ENCODE measurements around the gene NPLOC4. TPM values are rescaled to one million over a fixed set of nuclear protein-coding genes. Genes with fewer than 3 reads are reported as not detected.
A peak's percentile ranks its signal among the peaks of the same experiment; 100 is the strongest.

NPLOC4 gene
- total and polyA plus RNA-seq, 9 of the 15 experiments (the other 6 are each of a cell fraction or from before 2014, with no cell fraction given), result 1.5 to 116 (median 64.5) TPM

GRCh38 chr17:81553018-81553615 lies 83.8 kb downstream of the NPLOC4 start (continued):
- TF ChIP-seq CBX3 (IDR thresholded peaks at IDR 0.05; ENCODE audit: borderline replicate concordance in 1 of 2, low read length in 2 of 2), result no peak
- TF ChIP-seq PRDM10 (IDR thresholded peaks at IDR 0.05; ENCODE audit: partially characterized antibody), result peak; percentile 19
- TF ChIP-seq, protein P1, sequence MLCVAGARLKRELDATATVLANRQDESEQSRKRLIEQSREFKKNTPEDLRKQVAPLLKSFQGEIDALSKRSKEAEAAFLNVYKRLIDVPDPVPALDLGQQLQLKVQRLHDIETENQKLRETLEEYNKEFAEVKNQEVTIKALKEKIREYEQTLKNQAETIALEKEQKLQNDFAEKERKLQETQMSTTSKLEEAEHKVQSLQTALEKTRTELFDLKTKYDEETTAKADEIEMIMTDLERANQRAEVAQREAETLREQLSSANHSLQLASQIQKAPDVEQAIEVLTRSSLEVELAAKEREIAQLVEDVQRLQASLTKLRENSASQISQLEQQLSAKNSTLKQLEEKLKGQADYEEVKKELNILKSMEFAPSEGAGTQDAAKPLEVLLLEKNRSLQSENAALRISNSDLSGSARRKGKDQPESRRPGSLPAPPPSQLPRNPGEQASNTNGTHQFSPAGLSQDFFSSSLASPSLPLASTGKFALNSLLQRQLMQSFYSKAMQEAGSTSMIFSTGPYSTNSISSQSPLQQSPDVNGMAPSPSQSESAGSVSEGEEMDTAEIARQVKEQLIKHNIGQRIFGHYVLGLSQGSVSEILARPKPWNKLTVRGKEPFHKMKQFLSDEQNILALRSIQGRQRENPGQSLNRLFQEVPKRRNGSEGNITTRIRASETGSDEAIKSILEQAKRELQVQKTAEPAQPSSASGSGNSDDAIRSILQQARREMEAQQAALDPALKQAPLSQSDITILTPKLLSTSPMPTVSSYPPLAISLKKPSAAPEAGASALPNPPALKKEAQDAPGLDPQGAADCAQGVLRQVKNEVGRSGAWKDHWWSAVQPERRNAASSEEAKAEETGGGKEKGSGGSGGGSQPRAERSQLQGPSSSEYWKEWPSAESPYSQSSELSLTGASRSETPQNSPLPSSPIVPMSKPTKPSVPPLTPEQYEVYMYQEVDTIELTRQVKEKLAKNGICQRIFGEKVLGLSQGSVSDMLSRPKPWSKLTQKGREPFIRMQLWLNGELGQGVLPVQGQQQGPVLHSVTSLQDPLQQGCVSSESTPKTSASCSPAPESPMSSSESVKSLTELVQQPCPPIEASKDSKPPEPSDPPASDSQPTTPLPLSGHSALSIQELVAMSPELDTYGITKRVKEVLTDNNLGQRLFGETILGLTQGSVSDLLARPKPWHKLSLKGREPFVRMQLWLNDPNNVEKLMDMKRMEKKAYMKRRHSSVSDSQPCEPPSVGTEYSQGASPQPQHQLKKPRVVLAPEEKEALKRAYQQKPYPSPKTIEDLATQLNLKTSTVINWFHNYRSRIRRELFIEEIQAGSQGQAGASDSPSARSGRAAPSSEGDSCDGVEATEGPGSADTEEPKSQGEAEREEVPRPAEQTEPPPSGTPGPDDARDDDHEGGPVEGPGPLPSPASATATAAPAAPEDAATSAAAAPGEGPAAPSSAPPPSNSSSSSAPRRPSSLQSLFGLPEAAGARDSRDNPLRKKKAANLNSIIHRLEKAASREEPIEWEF (CRISPR knock-in tag; IDR thresholded peaks at IDR 0.05), result no peak
- peak; percentile 1 for TF ChIP-seq EP400 (IDR thresholded peaks at IDR 0.05)
- no peak for TF ChIP-seq TBL1XR1 (IDR thresholded peaks at IDR 0.05; ENCODE audit: low read length in 2 of 2)
- TF ChIP-seq, protein P2, sequence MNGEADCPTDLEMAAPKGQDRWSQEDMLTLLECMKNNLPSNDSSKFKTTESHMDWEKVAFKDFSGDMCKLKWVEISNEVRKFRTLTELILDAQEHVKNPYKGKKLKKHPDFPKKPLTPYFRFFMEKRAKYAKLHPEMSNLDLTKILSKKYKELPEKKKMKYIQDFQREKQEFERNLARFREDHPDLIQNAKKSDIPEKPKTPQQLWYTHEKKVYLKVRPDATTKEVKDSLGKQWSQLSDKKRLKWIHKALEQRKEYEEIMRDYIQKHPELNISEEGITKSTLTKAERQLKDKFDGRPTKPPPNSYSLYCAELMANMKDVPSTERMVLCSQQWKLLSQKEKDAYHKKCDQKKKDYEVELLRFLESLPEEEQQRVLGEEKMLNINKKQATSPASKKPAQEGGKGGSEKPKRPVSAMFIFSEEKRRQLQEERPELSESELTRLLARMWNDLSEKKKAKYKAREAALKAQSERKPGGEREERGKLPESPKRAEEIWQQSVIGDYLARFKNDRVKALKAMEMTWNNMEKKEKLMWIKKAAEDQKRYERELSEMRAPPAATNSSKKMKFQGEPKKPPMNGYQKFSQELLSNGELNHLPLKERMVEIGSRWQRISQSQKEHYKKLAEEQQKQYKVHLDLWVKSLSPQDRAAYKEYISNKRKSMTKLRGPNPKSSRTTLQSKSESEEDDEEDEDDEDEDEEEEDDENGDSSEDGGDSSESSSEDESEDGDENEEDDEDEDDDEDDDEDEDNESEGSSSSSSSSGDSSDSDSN (IDR thresholded peaks at IDR 0.05; ENCODE audit: borderline replicate concordance in 1 of 2, low read depth in 2 of 2, low read length in 2 of 2), result peak in 1 of 2 experiments; percentile 37; a peak in 1 of 4 replicates
- TF ChIP-seq, protein P3, sequence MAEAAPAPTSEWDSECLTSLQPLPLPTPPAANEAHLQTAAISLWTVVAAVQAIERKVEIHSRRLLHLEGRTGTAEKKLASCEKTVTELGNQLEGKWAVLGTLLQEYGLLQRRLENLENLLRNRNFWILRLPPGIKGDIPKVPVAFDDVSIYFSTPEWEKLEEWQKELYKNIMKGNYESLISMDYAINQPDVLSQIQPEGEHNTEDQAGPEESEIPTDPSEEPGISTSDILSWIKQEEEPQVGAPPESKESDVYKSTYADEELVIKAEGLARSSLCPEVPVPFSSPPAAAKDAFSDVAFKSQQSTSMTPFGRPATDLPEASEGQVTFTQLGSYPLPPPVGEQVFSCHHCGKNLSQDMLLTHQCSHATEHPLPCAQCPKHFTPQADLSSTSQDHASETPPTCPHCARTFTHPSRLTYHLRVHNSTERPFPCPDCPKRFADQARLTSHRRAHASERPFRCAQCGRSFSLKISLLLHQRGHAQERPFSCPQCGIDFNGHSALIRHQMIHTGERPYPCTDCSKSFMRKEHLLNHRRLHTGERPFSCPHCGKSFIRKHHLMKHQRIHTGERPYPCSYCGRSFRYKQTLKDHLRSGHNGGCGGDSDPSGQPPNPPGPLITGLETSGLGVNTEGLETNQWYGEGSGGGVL (CRISPR knock-in tag; IDR thresholded peaks at IDR 0.05), result no peak
- TF ChIP-seq ESRRB (CRISPR knock-in tag; IDR thresholded peaks at IDR 0.05; ENCODE audit: borderline replicate concordance), result no peak
- TF ChIP-seq, protein P4, sequence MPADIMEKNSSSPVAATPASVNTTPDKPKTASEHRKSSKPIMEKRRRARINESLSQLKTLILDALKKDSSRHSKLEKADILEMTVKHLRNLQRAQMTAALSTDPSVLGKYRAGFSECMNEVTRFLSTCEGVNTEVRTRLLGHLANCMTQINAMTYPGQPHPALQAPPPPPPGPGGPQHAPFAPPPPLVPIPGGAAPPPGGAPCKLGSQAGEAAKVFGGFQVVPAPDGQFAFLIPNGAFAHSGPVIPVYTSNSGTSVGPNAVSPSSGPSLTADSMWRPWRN (IDR thresholded peaks at IDR 0.05; ENCODE audit: low read depth), result 0 out of 2 replicates have a peak, but pooled peaks have one; percentile 33
- peak; percentile 46; the same call in 1 of the 2 replicates for TF ChIP-seq CBFB (CRISPR knock-in tag; IDR thresholded peaks at IDR 0.05)

Measured in K562 (cell line).